Spleen (tissue), 11 donors: ENCODE measurements around the gene RAPGEF4. TPM values are rescaled to one million over a fixed set of nuclear protein-coding genes. Genes with fewer than 3 reads are reported as not detected.

Experiments used
- DNase-seq: peaks from one replicate; pipeline ENCODE4 v3.0.0-alpha.2; 2020
- H3K27ac ChIP-seq, 8 donors: fragments of 200-600 bp; sonication (generic) in 7 of 8; 1 replicate in 4 of 8; 2 replicates in 4 of 8; pipeline versions ENCODE4 v1.5.0 to v1.8.0; 2016 to 2021; ENCODE audit warnings: inconsistent platforms in 4 of 8, mild to moderate bottlenecking in 4 of 8, moderate library complexity in 1 of 8
- H3K27me3 ChIP-seq, 7 donors: fragments of 200-600 bp; sonication (generic) in 6 of 7; replicated peaks in 1 of 7; 1 replicate in 4 of 7; 2 replicates in 3 of 7; pipeline versions ENCODE4 v1.5.0 to v1.8.0; 2016 to 2021; ENCODE audit warnings: inconsistent platforms in 3 of 7, mild to moderate bottlenecking in 1 of 7
- H3K36me3 ChIP-seq, 6 donors: fragments of 200-600 bp; sonication (generic) in 5 of 6; 1 replicate in 4 of 6; 2 replicates in 2 of 6; pipeline versions ENCODE4 v1.5.0 to v1.8.0; 2016 to 2021; ENCODE audit warnings: inconsistent platforms in 2 of 6
- H3K4me1 ChIP-seq, 6 donors: fragments of 200-600 bp; sonication (generic) in 5 of 6; 1 replicate in 3 of 6; 2 replicates in 3 of 6; pipeline versions ENCODE4 v1.5.0 to v1.8.0; 2016 to 2021; ENCODE audit warnings: inconsistent platforms in 3 of 6
- H3K4me3 ChIP-seq, 8 donors: fragments of 200-600 bp; sonication (generic) in 7 of 8; 1 replicate in 4 of 8; 2 replicates in 4 of 8; pipeline versions ENCODE4 v1.5.0 to v1.8.0; 2016 to 2021; ENCODE audit warnings: inconsistent platforms in 4 of 8, mild to moderate bottlenecking in 4 of 8, moderate library complexity in 2 of 8
- H3K9me3 ChIP-seq, 8 donors: fragments of 200-600 bp; sonication (generic) in 7 of 8; 1 replicate in 4 of 8; 2 replicates in 4 of 8; pipeline versions ENCODE4 v1.5.0 to v1.8.0; 2016 to 2021; ENCODE audit warnings: inconsistent platforms in 4 of 8
- POLR2A ChIP-seq, 3 donors: fragments of 450-650 bp; IDR thresholded peaks; one replicate each; pipeline ENCODE4 v1.5.1; 2017; ENCODE audit warnings: antibody characterized with exemption in 3 of 3, mild to moderate bottlenecking in 1 of 3
- POLR2AphosphoS5 ChIP-seq, 3 donors: sonication (generic); formaldehyde crosslinking; IDR thresholded peaks; one replicate each; pipeline ENCODE4 v1.5.1; 2017; ENCODE audit warnings: antibody characterized with exemption in 3 of 3
- WGBS, 5 donors: extraction: QIAGEN DNeasy Blood & Tissue Kit in 3 of 5; methylation state at CpG; one replicate each; pipeline versions ENCODE4 v1.1.5 to v1.1.7; 2013 to 2018; 5-methylcytosine and 5-hydroxymethylcytosine counted together
- intact Hi-C: fragments of 100-400 bp; cut with DNase I; formaldehyde crosslinking; loops from one replicate; pipeline ENCODE4 v1.15.0; 2023; ENCODE audit warnings: low total_unique reads
- polyA plus RNA-seq, 3 donors: library from polyadenylated mRNA; stranded (reverse); fragments of 200-250 nt; gene quantifications; one replicate each; pipeline ENCODE4 v1.2.1, GENCODE V29; 2013
- total RNA-seq, 7 donors: library from RNA; depleted of rRNA in 3 of 7; stranded (reverse); fragments of >200 nt in 3 of 7; fragmentation: NEBNext Ultra II Directional in 4 of 7; extraction: Animal tissue kit (Norgen Biotek cat#: 25700) in 4 of 7; gene quantifications; one replicate each; pipeline versions ENCODE4 v1.1.0 to v1.2.1, GENCODE V29; 2016 to 2021
- TF ChIP-seq, protein P1 (sequence below), 11 experiments: fragments of 200-600 bp in 7 of 11; fragments of 450-650 bp in 4 of 11; sonication (generic) in 4 of 11; IDR thresholded peaks in 8 of 11; conservative IDR thresholded peaks in 3 of 11; 1 replicate in 7 of 11; 2 replicates in 4 of 11; pipeline versions ENCODE4 v1.4.0 to v1.8.0; 2016 to 2021; ENCODE audit warnings: antibody characterized with exemption in 11 of 11, inconsistent platforms in 4 of 11, mild to moderate bottlenecking in 1 of 11
- donor health status: healthy with polysubstance abuse.
- donor health status: DM: no; HTN: no; CAD: no; lungs with moderate emphysema.
- donor health status: DM: no; HTN: no; CAD: no.
- donor health status: Bipolar disorder and iron deficiency.
- donor health status: healthy.
- donor health status: DM: no; HTN: no; CAD: no.
- donor health status: DM: yes; HTN: yes; CAD: no.

The RAPGEF4 gene
- total and polyA plus RNA-seq, 10 donors: 0.52 to 11.0 (median 1.9) TPM

DNA sequence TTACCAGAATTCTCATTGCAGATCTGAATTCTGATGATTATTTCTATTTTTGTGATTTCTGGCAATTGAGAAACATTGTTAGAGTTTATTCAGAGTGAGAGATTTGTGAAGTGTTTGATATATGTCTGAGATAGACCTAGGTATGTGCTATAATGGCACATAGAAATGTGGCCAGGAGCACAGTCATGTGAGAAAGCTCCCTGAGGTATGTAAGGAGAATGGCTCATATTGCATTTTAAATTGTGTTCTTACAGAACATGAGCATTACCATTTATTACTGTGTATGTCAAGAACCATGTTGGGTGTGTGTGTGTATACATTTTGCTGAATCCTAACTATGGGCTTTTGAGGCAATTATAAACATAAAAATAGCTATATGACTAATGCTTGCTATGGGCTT, 101.2 kb downstream of the RAPGEF4 start:
- TF ChIP-seq POLR2A (IDR thresholded peaks at IDR 0.05) (no peak), POLR2AphosphoS5 (IDR thresholded peaks at IDR 0.05) (no peak)
- TF ChIP-seq, protein P1, sequence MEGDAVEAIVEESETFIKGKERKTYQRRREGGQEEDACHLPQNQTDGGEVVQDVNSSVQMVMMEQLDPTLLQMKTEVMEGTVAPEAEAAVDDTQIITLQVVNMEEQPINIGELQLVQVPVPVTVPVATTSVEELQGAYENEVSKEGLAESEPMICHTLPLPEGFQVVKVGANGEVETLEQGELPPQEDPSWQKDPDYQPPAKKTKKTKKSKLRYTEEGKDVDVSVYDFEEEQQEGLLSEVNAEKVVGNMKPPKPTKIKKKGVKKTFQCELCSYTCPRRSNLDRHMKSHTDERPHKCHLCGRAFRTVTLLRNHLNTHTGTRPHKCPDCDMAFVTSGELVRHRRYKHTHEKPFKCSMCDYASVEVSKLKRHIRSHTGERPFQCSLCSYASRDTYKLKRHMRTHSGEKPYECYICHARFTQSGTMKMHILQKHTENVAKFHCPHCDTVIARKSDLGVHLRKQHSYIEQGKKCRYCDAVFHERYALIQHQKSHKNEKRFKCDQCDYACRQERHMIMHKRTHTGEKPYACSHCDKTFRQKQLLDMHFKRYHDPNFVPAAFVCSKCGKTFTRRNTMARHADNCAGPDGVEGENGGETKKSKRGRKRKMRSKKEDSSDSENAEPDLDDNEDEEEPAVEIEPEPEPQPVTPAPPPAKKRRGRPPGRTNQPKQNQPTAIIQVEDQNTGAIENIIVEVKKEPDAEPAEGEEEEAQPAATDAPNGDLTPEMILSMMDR (IDR thresholded peaks at IDR 0.05 in 8 of 11, conservative IDR thresholded peaks at IDR 0.05 in 3 of 11): no peak
- no peak overlapping the region for H3K4me3 ChIP-seq
- H3K36me3 ChIP-seq: no peaks in the 10 kb centered on the region
- no peaks in the 10 kb centered on the region for H3K4me1 ChIP-seq
- no peak for DNase-seq
- H3K9me3 ChIP-seq: no peaks in the 10 kb centered on the region
- H3K27me3 ChIP-seq: no peaks in the 10 kb centered on the region
- intact Hi-C loops: no loop called here
- no peak overlapping the region for H3K27ac ChIP-seq

DNA sequence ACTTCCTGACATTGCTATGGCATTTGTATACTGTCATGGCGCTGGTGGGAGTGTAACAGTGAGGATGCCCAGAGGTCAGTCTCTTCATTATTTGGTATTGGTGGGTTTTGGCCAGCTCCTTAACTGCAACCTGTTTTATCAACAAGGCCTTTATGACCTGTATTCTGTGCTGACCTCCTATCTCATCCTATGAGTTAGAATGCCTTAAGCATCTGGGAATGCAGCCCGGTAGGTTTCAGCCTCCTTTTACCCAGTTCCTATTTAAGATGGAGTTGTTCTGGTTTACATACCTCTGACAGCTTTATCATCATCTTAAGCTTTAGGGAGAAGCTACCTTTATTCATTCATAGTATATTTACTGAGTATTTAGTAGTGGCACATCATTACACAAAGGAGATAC, 103.8 kb downstream of the RAPGEF4 start:
- DNase-seq: no peak
- WGBS, 5 donors: 89 to 99% (median 94%) methylated on average over 2 of the region's 2 CpGs
- intact Hi-C loops: no loop called here
- H3K36me3 ChIP-seq: no peaks in the 10 kb centered on the region
- no peaks in the 10 kb centered on the region for H3K27me3 ChIP-seq
- H3K4me3 ChIP-seq: no peak overlapping the region
- TF ChIP-seq, protein P1 (IDR thresholded peaks at IDR 0.05 in 8 of 11, conservative IDR thresholded peaks at IDR 0.05 in 3 of 11): no peak
- no peak for TF ChIP-seq POLR2AphosphoS5 (IDR thresholded peaks at IDR 0.05)
- no peak for TF ChIP-seq POLR2A (IDR thresholded peaks at IDR 0.05)
- no peak overlapping the region for H3K27ac ChIP-seq
- no peaks in the 10 kb centered on the region for H3K9me3 ChIP-seq
- H3K4me1 ChIP-seq: no peaks in the 10 kb centered on the region

DNA sequence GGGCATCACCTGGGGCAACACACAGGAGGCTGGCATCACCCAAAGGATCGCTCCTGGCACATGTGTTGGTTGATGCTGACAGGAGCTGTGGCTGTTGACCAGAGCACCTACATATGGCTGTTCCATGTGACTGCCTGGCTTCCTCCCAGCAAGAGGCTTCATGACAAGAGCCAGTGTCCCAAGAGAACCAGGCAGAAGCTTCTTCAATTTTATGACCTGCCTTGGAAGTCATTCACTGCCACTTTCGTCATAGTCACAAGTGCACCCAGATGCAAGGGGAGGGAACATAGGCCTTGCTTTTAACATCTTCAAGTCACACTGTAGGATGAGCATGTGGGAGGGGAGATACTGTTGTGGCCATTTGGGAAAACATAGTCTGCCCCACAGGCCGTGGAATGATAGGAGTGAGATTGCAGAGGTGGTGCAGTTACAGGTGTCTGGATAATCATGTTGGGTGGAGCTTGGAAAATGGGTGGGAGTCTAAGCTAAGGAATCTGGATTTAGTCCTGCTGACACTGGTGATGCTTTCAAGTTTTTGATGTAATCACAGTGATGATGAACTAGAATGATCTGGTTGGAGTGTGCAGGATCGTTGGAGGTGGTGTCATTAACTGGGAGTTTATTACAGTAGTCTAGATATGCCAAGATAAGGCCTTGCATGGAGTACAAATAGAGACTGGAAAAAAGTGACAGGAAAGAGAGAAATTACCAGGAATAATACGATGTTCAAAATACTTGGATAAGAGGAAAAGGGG, 107.0 kb downstream of the RAPGEF4 start:
- Histone ChIP-seq H3K9me3 (no peaks in the 10 kb centered on the region), H3K27me3 (no peaks in the 10 kb centered on the region), H3K4me3 (no peak overlapping the region), H3K27ac (no peak overlapping the region), H3K4me1 (no peaks in the 10 kb centered on the region), H3K36me3 (no peaks in the 10 kb centered on the region)
- intact Hi-C loops: no loop called here
- DNase-seq: no peak
- TF ChIP-seq, protein P1 (IDR thresholded peaks at IDR 0.05 in 8 of 11, conservative IDR thresholded peaks at IDR 0.05 in 3 of 11): no peak
- TF ChIP-seq POLR2AphosphoS5 (IDR thresholded peaks at IDR 0.05): no peak
- TF ChIP-seq POLR2A (IDR thresholded peaks at IDR 0.05): no peak
- WGBS, 5 donors: 80 to 84% (median 83%) methylated on average over 5 of the region's 5 CpGs

DNA sequence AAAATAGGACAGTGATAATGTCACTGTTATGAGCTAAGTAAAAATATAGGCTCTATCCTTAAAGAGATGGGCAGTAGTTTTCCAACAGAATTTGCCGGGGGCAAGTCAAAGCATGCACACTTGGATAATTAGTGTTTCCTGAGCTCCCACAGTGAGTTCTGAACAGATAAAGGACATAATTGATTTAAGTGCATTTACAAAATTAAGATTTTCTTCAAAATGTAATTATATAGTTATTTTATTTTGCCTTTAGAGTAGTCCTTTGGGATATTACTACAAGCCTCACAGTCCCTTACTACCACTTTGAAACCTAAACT, 107.6 kb downstream of the RAPGEF4 start:
- Histone ChIP-seq H3K36me3 (no peaks in the 10 kb centered on the region), H3K27me3 (no peaks in the 10 kb centered on the region), H3K4me1 (no peaks in the 10 kb centered on the region), H3K27ac (no peak overlapping the region), H3K9me3 (no peaks in the 10 kb centered on the region), H3K4me3 (no peak overlapping the region)
- 84 to 100% (median 96%) methylated on average over 1 of the region's 1 CpG for WGBS, 5 donors
- intact Hi-C loops: no loop called here
- DNase-seq: no peak
- TF ChIP-seq, protein P1 (IDR thresholded peaks at IDR 0.05 in 8 of 11, conservative IDR thresholded peaks at IDR 0.05 in 3 of 11): no peak
